HCT116 (cell line): ENCODE results near the gene MDH2. TPM values are rescaled to one million over a fixed set of nuclear protein-coding genes. Genes with fewer than 3 reads are reported as not detected.
A peak's percentile ranks its signal among the peaks of the same experiment; 100 is the strongest.
"Not testable (repeated sequence)": the region's sequence is repeated elsewhere in the genome, so short reads cannot be mapped to it uniquely, and the experiment has no call there.

Experiments used
- ATAC-seq: fragments of 200-7000 bp; cut with Tn5 transposase; 2 replicates; pipeline ENCODE4 v1.9.1; 2020; ENCODE audit warnings: mild to moderate bottlenecking, moderate library complexity
- BruUV-seq: library from RNA; stranded (reverse); fragments of 400-500 nt; replicated peaks from 2 replicates; lab custom pipeline; 2021; lab: Mats Ljungman, UMichigan
- CTCF ChIA-PET: fragments of 300-600 bp; sonication (Branson Sonifier 250); formaldehyde crosslinking; loops from one replicate; lab custom pipeline; 2021; ENCODE audit warnings: antibody characterized with exemption; lab: Charles Lee
- POLR2A ChIA-PET: fragments of 300-600, 350-600 bp; sonication (Branson Sonifier 250); formaldehyde crosslinking; loops from one replicate; lab custom pipeline; 2021; ENCODE audit warnings: antibody characterized with exemption; lab: Charles Lee
- RAD21 ChIA-PET, 2 experiments: fragments of 300-600 bp; sonication (Branson Sonifier 250); formaldehyde crosslinking; loops; one replicate each; lab custom pipeline; 2023; ENCODE audit warnings: low total read pairs in 2 of 2; ENCODE audit not compliant: uncharacterized antibody in 2 of 2, unreplicated experiment in 2 of 2, low non-redundant PET in 1 of 2; lab: Charles Lee
- DNase-seq: peaks from one replicate; pipeline ENCODE4 v3.0.0-alpha.2; 2010; ENCODE audit warnings: low read depth, low spot score
- H2AFZ ChIP-seq: fragments of 200-600 bp; shearing (Covaris generic), sonication (generic); 2 replicates; pipeline ENCODE4 v1.6.1; 2017; ENCODE audit warnings: low read depth, mixed run types, mixed read lengths, antibody characterized with exemption, low read length; ENCODE audit not compliant: poor library complexity, severe bottlenecking
- H3K27ac ChIP-seq: 2 replicates; pipeline ENCODE4 v1.5.1; 2012; ENCODE audit warnings: low read depth, low read length
- H3K27me3 ChIP-seq: fragments of 200-600 bp; sonication (generic); 2 replicates; pipeline ENCODE4 v1.6.1; 2016; ENCODE audit warnings: mixed run types, low read length, mixed read lengths; ENCODE audit not compliant: insufficient read depth
- H3K36me3 ChIP-seq, 2 experiments: fragments of 200-500 bp in 1 of 2; fragments of 200-600 bp in 1 of 2; sonication (Bioruptor generic) in 1 of 2; sonication (generic) in 1 of 2; 2 replicates each; pipeline versions ENCODE4 v1.5.1 to v1.6.1; 2014 to 2016; ENCODE audit warnings: low read length in 2 of 2, inconsistent platforms in 1 of 2, mixed read lengths in 1 of 2, mixed run types in 1 of 2; ENCODE audit not compliant: insufficient read depth in 2 of 2, control insufficient read depth in 1 of 2
- H3K4me1 ChIP-seq, 2 experiments: fragments of 200-600 bp in 1 of 2; sonication (generic) in 1 of 2; 2 replicates each; pipeline versions ENCODE4 v1.5.1 to v1.6.1; 2012 to 2017; ENCODE audit warnings: low read length in 2 of 2, inconsistent platforms in 1 of 2, mild to moderate bottlenecking in 1 of 2, mixed read lengths in 1 of 2, mixed run types in 1 of 2, moderate library complexity in 1 of 2; ENCODE audit not compliant: insufficient read depth in 2 of 2, control insufficient read depth in 1 of 2
- H3K4me2 ChIP-seq: fragments of 200-600 bp; sonication (generic); 2 replicates; pipeline ENCODE4 v1.6.1; 2017; ENCODE audit warnings: mixed run types, low read length, mixed read lengths
- H3K4me3 ChIP-seq, 2 experiments: fragments of 200-600 bp in 1 of 2; sonication (generic) in 1 of 2; replicated peaks in 1 of 2; 2 replicates each; pipeline ENCODE4 v1.5.1; 2011 to 2016; ENCODE audit warnings: low read length in 2 of 2, control low read depth in 1 of 2, low read depth in 1 of 2, mild to moderate bottlenecking in 1 of 2, mixed read lengths in 1 of 2, mixed run types in 1 of 2
- H3K79me2 ChIP-seq: fragments of 200-600 bp; sonication (generic); 2 replicates; pipeline ENCODE4 v1.6.1; 2017; ENCODE audit warnings: mild to moderate bottlenecking, mixed run types, low read length, moderate library complexity, mixed read lengths; ENCODE audit not compliant: insufficient read depth
- H3K9ac ChIP-seq: fragments of 200-600 bp; sonication (generic); 2 replicates; pipeline ENCODE4 v1.6.1; 2016; ENCODE audit warnings: low read length, mixed read lengths
- H3K9me2 ChIP-seq: fragments of 200-600 bp; sonication (generic), shearing (Covaris generic); 2 replicates; pipeline ENCODE4 v1.6.1; 2017; ENCODE audit warnings: mixed run types, mild to moderate bottlenecking, moderate library complexity; ENCODE audit not compliant: insufficient read depth
- H3K9me3 ChIP-seq, 2 experiments: fragments of 200-500 bp in 1 of 2; fragments of 200-600 bp in 1 of 2; sonication (Bioruptor generic) in 1 of 2; sonication (generic) in 1 of 2; 2 replicates each; pipeline ENCODE4 v1.6.1; 2014 to 2017; ENCODE audit warnings: low read length in 2 of 2, mixed read lengths in 2 of 2, inconsistent platforms in 1 of 2, low read depth in 1 of 2, mild to moderate bottlenecking in 1 of 2, mixed run types in 1 of 2, moderate library complexity in 1 of 2; ENCODE audit not compliant: control insufficient read depth in 1 of 2, insufficient read depth in 1 of 2
- H4K20me1 ChIP-seq: fragments of 200-600 bp; sonication (generic), shearing (Covaris generic); 2 replicates; pipeline ENCODE4 v1.6.1; 2017; ENCODE audit warnings: mixed run types, mild to moderate bottlenecking, moderate library complexity; ENCODE audit not compliant: insufficient read depth
- EZH2phosphoT487 ChIP-seq: fragments of 200-600 bp; IDR thresholded peaks from 2 replicates; pipeline ENCODE4 v1.6.1; 2018; ENCODE audit warnings: antibody characterized with exemption, borderline replicate concordance
- FOSL1 ChIP-seq: IDR thresholded peaks from 2 replicates; pipeline ENCODE4 v1.6.1; 2012; ENCODE audit warnings: low read depth
- SRF ChIP-seq: IDR thresholded peaks from 2 replicates; pipeline ENCODE4 v1.6.1; 2012; ENCODE audit warnings: low read depth
- intact Hi-C: fragments of 100-400 bp; cut with micrococcal nuclease; formaldehyde crosslinking; loops from 2 replicates; pipeline ENCODE4 v1.10.0; 2022
- total RNA-seq: library from RNA; stranded (reverse); gene quantifications from one replicate; pipeline ENCODE4 v1.2.1, GENCODE V29; 2021; ENCODE audit not compliant: unreplicated experiment

The MDH2 gene
- total RNA-seq, 1 experiment from 2014 or later = 357 TPM

DNA sequence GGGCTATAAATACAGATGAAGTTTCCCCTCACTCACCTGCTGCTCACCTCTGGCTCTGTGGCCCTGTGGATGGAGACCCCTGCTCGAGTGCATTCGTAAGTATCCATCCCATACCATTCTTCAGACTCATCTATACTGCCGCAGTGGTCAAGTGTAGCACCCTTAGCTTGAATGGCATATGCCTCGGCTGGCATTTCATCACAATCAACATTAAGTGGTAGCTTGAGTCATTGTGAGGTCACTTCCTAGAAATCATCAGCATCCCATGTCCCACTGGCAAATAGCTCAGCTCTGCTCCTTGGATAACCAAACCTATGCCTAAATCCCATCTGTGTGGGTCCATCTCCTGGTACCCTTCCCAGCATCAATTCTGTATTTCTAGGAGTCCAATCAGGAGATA, 38.2 kb downstream of the MDH2 start:
- ChIA-PET POLR2A (no interaction called here), CTCF (no interaction called here), RAD21 (no interaction called here)
- Histone ChIP-seq H2AFZ (no peak overlapping the region), H3K79me2 (no peaks in the 10 kb centered on the region), H3K9ac (no peak overlapping the region), H3K36me3 (no peaks in the 10 kb centered on the region), H3K27me3 (no peaks in the 10 kb centered on the region), H3K9me3 (no peaks in the 10 kb centered on the region), H3K4me1 (peaks cover 8 to 27% of the 10 kb centered on the region in 2 experiments; a peak in 3 of 4 replicates), H3K27ac (no peak overlapping the region), H3K4me3 (no peak overlapping the region), H3K9me2 (no peaks in the 10 kb centered on the region), H4K20me1 (no peaks in the 10 kb centered on the region), H3K4me2 (no peak overlapping the region)
- BruUV-seq = no TSS peak
- DNase-seq = no peak
- intact Hi-C loops = no loop called here
- ATAC-seq = no peak
- TF ChIP-seq FOSL1 (peak; percentile 16; the same call in 1 of the 2 replicates), EZH2phosphoT487 (no peak)

DNA sequence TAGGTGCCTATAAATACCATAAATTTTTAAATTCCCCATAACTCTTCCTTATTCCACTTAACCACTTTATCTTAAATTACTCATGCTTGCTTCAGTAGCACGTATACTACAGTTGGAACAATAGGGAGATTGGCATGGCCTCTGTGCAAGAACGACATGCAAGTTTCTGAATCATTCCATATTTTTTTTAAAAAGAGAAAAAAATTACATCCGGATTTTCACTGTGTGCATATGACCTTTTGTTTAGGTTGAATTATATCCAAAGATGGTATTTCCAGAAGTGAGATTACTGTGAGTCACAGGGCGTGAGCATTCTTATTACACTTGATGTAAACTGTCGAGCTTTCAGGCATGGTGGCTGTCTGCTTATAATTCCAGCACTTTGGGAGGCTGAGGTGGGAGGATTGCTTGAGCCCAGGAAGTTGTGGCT, 39.5 kb downstream of the MDH2 start:
- RAD21 ChIA-PET, H3K9ac ChIP-seq, H3K79me2 ChIP-seq, H3K36me3 ChIP-seq, intact Hi-C loops, H3K4me3 ChIP-seq, H3K27me3 ChIP-seq, H3K9me2 ChIP-seq, H3K27ac ChIP-seq, H4K20me1 ChIP-seq, H3K9me3 ChIP-seq, POLR2A ChIA-PET, DNase-seq, CTCF ChIA-PET, BruUV-seq: not testable (repeated sequence)
- 0 out of 2 replicates have a peak, but pooled peaks have one; percentile 38 for TF ChIP-seq SRF
- Histone ChIP-seq H3K4me1 (peaks cover 11 to 27% of the 10 kb centered on the region in 2 experiments; a peak in 3 of 4 replicates), H2AFZ (peak overlapping the region; percentile 89), H3K4me2 (peak overlapping the region; percentile 66)
- peak; percentile 38; the same call in 1 of the 2 replicates for ATAC-seq
